ENCODE measurements around the gene CAMK1D.

Gene CAMK1D

DNA sequence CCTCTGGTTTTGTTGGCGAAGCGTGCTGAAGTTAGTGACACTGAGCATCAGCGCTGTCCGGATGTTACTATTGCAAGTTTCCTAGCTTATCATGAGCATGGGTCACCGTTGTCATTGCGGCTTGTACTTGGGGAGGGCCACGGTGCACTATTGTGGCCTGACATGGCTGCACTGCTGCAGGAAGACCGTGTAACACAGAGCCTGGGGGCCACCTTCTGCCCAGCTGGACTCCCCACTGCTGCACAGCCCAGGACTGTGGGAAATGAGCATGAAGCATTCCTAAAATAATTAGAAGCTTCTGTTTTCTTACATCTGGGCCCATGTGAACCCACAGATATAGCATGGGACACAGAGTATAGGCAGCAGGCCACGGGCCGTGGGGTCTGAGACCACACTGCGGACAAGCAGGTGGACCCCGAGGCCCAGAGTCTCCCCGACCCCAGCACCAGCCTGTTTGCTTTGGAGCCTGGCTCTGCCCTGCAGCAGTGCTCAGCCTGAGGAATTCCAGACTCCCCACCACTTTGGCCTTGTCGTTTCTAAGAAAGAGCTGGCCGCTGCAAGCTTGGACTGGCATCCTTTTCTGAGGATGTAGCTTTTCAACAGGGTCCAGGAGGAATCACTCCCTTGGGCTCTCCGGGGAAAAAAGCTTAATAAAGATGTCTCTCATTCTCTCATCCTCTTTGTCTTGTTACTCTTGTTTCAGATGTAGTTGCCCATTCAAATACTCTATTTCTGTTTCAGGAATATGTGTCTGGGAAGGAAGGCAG, 473.0 kb downstream of the CAMK1D start:
- no peak for TF ChIP-seq CTCF (conservative IDR thresholded peaks at IDR 0.05; ENCODE audit: low read depth, low read length)
- H3K4me3 ChIP-seq (ENCODE audit: low read length): no peak overlapping the region
- DNase-seq (ENCODE audit: low read depth): no peak

DNA sequence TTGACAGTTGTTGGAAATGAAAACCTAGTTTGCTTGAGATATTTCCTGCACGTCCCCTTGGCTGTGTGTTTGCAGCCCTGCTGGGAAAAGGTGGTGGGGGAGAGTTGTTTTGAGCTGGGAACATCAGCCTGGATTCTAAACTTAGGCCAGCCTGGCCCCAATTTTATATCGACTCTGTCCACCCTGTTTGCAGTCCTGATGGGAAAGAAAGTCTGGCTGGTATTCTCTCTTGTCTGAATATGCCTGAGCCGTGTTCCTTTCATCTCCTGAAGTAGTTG, 473.5 kb downstream of the CAMK1D start:
- no peak for DNase-seq (ENCODE audit: low read depth)
- H3K4me3 ChIP-seq (ENCODE audit: low read length): no peak overlapping the region
- TF ChIP-seq CTCF (conservative IDR thresholded peaks at IDR 0.05; ENCODE audit: low read depth, low read length): no peak

DNA sequence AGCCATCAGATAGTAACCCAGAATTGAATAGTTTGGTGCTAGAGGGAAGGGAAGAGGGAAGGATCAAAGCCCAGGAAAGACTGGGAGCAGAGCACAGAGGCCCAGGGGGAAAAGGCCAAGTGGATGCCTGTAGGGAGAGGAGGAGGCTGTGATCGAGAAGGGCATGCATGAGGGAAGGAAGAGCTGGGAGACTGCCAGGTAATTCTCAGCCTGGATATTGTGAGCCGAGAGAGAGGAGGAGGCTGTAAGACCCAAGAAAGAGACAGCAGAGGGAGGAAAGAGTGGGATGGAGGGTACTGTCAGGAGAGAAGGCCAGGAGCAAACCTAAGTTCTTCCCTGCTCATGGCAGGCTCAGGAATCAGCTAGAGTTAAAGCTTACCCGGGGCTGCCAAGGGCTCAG, 474.0 kb downstream of the CAMK1D start:
- DNase-seq (ENCODE audit: low read depth): no peak
- no peak overlapping the region for H3K4me3 ChIP-seq (ENCODE audit: low read length)
- TF ChIP-seq CTCF (conservative IDR thresholded peaks at IDR 0.05; ENCODE audit: low read depth, low read length): no peak

DNA sequence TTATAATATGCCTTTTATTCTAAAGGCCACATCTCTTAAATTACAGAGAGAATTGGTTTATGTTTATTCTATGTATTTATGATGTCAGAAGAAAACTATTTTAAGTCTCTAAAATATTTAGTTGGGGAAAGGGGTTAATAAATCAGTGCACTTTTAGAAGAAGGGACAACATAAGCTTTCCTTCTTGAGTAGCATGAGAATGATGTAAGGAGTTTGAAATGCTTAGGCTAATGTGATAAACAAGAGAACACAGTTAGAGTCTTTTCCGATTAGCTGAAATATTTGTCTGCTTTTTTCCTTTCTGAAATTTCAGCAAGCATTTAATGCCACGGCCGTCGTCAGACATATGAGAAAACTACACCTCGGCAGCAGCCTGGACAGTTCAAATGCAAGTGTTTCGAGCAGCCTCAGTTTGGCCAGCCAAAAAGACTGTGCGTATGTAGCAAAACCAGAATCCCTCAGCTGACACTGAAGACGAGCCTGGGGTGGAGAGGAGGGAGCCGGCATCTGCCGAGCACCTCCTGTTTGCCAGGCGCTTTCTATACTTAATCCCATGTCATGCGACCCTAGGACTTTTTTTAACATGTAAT, 476.0 kb downstream of the CAMK1D start:
- DNase-seq (ENCODE audit: low read depth): peak; percentile 82
- H3K4me3 ChIP-seq (ENCODE audit: low read length): no peak overlapping the region
- no peak for TF ChIP-seq CTCF (conservative IDR thresholded peaks at IDR 0.05; ENCODE audit: low read depth, low read length)

DNA sequence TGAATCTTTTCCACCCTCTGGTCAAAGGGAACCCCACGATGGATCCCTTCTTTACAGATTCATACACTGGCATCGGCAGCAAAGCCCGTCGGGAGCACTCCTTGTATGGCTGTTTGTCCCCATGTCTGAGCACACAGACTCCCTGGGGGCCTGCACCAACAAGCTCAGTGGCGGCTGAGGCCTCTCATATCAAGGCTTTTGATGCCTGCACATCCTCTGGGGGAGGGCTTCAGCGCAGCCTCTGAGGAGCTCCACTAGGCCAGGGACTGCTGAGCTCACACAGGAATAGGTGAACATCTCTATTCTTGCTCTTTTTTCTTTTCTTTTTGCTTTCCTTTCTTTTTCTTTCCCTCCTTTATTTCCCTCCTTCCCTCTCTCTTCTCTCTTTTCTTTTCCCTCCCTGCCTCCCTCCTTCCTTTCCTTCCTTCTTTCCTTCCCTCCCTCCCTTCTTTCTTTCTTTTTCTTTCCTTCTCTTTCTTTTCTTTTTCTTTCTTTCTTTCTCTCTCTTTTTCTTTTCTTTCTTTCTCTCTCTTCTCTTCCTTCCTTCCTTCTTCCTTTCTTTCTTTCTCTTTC, 477.5 kb downstream of the CAMK1D start:
- no peak for TF ChIP-seq CTCF (conservative IDR thresholded peaks at IDR 0.05; ENCODE audit: low read depth, low read length)
- DNase-seq (ENCODE audit: low read depth): no peak
- H3K4me3 ChIP-seq (ENCODE audit: low read length): no peak overlapping the region

DNA sequence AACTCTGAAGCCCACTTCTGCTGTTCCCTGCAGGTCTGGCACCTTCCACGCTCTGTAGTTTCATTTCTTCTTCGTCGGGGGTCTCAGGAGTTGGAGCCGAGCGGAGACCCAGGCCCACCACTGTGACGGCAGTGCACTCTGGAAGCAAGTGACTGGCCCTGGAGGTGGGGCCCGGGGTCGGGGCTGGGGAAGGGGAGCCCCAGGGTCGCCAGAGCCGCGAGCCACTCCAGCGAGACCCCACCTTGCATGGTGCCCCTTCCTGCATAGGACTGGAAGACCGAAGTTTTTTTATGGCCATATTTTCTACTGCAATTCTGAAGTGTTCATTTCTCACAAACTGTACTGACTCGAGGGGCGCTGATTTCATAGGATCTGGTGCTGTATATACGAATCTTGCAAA, 479.4 kb downstream of the CAMK1D start:
- H3K4me3 ChIP-seq (ENCODE audit: low read length): no peak overlapping the region
- no peak for DNase-seq (ENCODE audit: low read depth)
- TF ChIP-seq CTCF (conservative IDR thresholded peaks at IDR 0.05; ENCODE audit: low read depth, low read length): no peak

DNA sequence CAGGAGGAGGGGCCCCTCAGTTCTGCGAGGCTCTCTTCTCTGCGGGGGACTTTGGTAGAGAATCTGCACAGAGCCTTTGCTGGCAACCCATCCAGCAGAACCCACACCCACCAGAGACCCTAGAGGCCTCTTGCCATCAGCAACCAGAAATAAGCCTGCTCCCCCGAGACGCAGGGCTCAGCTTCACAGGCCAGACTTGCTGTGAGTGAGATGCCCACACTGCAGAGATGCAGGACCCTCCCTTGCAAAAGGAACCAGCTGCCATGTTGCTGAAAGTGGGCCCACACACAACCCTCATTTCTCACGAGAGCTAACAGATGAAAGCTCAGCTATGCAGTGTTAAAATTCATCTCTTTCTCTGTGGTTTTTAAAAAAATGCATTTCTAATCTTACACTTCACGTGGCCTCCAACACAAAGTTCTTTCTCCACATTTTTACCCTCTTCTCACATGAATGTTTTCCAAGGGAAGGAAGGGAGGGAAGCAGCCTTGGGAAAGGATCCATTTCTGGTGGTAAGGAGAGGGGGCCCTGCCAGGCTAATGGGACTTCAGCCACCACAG, 480.6 kb downstream of the CAMK1D start:
- DNase-seq (ENCODE audit: low read depth): no peak
- no peak for TF ChIP-seq CTCF (conservative IDR thresholded peaks at IDR 0.05; ENCODE audit: low read depth, low read length)
- no peak overlapping the region for H3K4me3 ChIP-seq (ENCODE audit: low read length)
